AG04450 (cell line): ENCODE results near the gene HAUS5. TPM values are rescaled to one million over a fixed set of nuclear protein-coding genes. Genes with fewer than 3 reads are reported as not detected.
"Not testable (repeated sequence)": the region's sequence is repeated elsewhere in the genome, so short reads cannot be mapped to it uniquely, and the experiment has no call there.

Experiments
- CTCF ChIA-PET: fragments of 300-600, 350-600 bp; formaldehyde crosslinking; extraction: SDS; loops from one replicate; lab custom pipeline; 2022; ENCODE audit warnings: antibody characterized with exemption, inconsistent platforms; lab: Charles Lee
- POLR2A ChIA-PET: fragments of 350-600 bp; formaldehyde crosslinking; extraction: SDS; loops from one replicate; lab custom pipeline; 2021; ENCODE audit warnings: antibody characterized with exemption, inconsistent platforms; lab: Yijun Ruan, JAX
- DNase-seq: peaks from one replicate; pipeline ENCODE4 v3.0.0-alpha.2; 2011; ENCODE audit warnings: low read depth, low spot score
- H3K27ac ChIP-seq: one replicate; pipeline ENCODE4 v1.5.1; 2012; ENCODE audit warnings: low read depth, low read length, control low read depth
- H3K27me3 ChIP-seq: one replicate; pipeline ENCODE4 v1.6.0; 2012; ENCODE audit warnings: low read length; ENCODE audit not compliant: control insufficient read depth, insufficient read depth
- H3K4me3 ChIP-seq: 2 replicates; pipeline ENCODE4 v1.5.1; 2011; ENCODE audit warnings: mild to moderate bottlenecking, low read depth, low read length, control low read depth
- H3K9me3 ChIP-seq: 2 replicates; pipeline ENCODE4 v1.5.1; 2012; ENCODE audit warnings: low read length; ENCODE audit not compliant: control insufficient read depth, insufficient read depth
- CTCF ChIP-seq: IDR thresholded peaks from 2 replicates; pipeline ENCODE4 v1.5.1; 2011; ENCODE audit warnings: low read depth, low read length, control low read depth, inconsistent platforms
- polyA plus RNA-seq: library from polyadenylated mRNA; depleted of rRNA; stranded (reverse); fragments of >200 nt; gene quantifications from 2 replicates; pipeline ENCODE4 v1.2.3, GENCODE V29; 2011

HAUS5 gene
- polyA plus RNA-seq, 1 experiment = 1.9 TPM

GRCh38 chr19:35595928-35596327 lies 16.6 kb upstream of the HAUS5 start:
- ChIA-PET POLR2A (no interaction called here), CTCF (no interaction called here)
- DNase-seq = no peak
- Histone ChIP-seq H3K27me3 (peaks cover 9% of the 10 kb centered on the region), H3K4me3 (no peak overlapping the region), H3K27ac (no peak overlapping the region), H3K9me3 (no peaks in the 10 kb centered on the region)
- no peak for TF ChIP-seq CTCF

GRCh38 chr19:35596366-35596999 lies 16.1 kb upstream of the HAUS5 start:
- ChIA-PET POLR2A (interaction anchor here (0.5 to 0.7 kb wide), 2 partner anchors 15 to 86 kb away, joined by 3 read pairs; no protein-coding TSS in a partner anchor), CTCF (no interaction called here)
- H3K4me3 ChIP-seq = no peak overlapping the region
- no peak for TF ChIP-seq CTCF
- no peak overlapping the region for H3K27ac ChIP-seq
- H3K27me3 ChIP-seq = peaks cover 11% of the 10 kb centered on the region
- DNase-seq = no peak
- H3K9me3 ChIP-seq = no peaks in the 10 kb centered on the region

GRCh38 chr19:35601971-35602370 lies 10.6 kb upstream of the HAUS5 start:
- Histone ChIP-seq H3K9me3 (no peaks in the 10 kb centered on the region; the same call in 1 of the 2 replicates), H3K27me3 (peaks cover 7% of the 10 kb centered on the region), H3K4me3 (no peak overlapping the region), H3K27ac (no peak overlapping the region)
- ChIA-PET CTCF (interaction anchor here (1.3 kb wide), 1 partner anchor 10 kb away, joined by 3 read pairs; no protein-coding TSS in a partner anchor), POLR2A (no interaction called here)
- TF ChIP-seq CTCF = no peak
- no peak for DNase-seq

- H3K27ac ChIP-seq, DNase-seq, H3K27me3 ChIP-seq, H3K4me3 ChIP-seq, POLR2A ChIA-PET, H3K9me3 ChIP-seq: not testable (repeated sequence)
- CTCF ChIA-PET = interaction anchor here (0.6 kb wide), 1 partner anchor 277 kb away, joined by 3 read pairs; no protein-coding TSS in a partner anchor
Measured at GRCh38 chr19:35604436-35604835, 8.1 kb upstream of the HAUS5 start.

GRCh38 chr19:35607170-35607569 lies 5.4 kb upstream of the HAUS5 start:
- H3K9me3 ChIP-seq, DNase-seq, H3K27ac ChIP-seq, H3K4me3 ChIP-seq, H3K27me3 ChIP-seq, POLR2A ChIA-PET: not testable (repeated sequence)
- CTCF ChIA-PET = interaction anchor here (0.7 kb wide), 1 partner anchor 110 kb away, joined by 4 read pairs; no protein-coding TSS in a partner anchor

GRCh38 chr19:35607661-35608060 lies 4.9 kb upstream of the HAUS5 start:
- Histone ChIP-seq H3K27ac (no peak overlapping the region), H3K27me3 (peaks cover 2% of the 10 kb centered on the region), H3K9me3 (no peaks in the 10 kb centered on the region; the same call in none of the 2 replicates), H3K4me3 (no peak overlapping the region)
- no peak for DNase-seq
- ChIA-PET POLR2A (no interaction called here), CTCF (interaction anchor here (0.7 kb wide), 1 partner anchor 110 kb away, joined by 4 read pairs; no protein-coding TSS in a partner anchor)
- no peak for TF ChIP-seq CTCF
